Vagina (tissue), 2 donors: ENCODE results near the gene LZTS2. TPM values are rescaled to one million over a fixed set of nuclear protein-coding genes. Genes with fewer than 3 reads are reported as not detected.

Source experiments
- DNase-seq, 2 donors: peaks; one replicate each; pipeline ENCODE4 v3.0.0-alpha.2; 2017; ENCODE audit errors: extremely low spot score in 2 of 2
- H3K27ac ChIP-seq: fragments of 200-600 bp; sonication (generic); one replicate; pipeline ENCODE4 v1.5.1; 2019
- H3K27me3 ChIP-seq: fragments of 200-600 bp; sonication (generic); one replicate; pipeline ENCODE4 v1.5.1; 2019
- H3K36me3 ChIP-seq, 2 donors: fragments of 200-600 bp; sonication (generic); one replicate each; pipeline ENCODE4 v1.5.1; 2017 to 2019
- H3K4me1 ChIP-seq: fragments of 200-600 bp; sonication (generic); one replicate; pipeline ENCODE4 v1.5.1; 2019
- H3K4me3 ChIP-seq, 2 donors: fragments of 200-600 bp; sonication (generic); 1 replicate in 1 of 2; 2 replicates in 1 of 2; pipeline ENCODE4 v1.5.1; 2016 to 2019
- H3K9me3 ChIP-seq: fragments of 200-600 bp; sonication (generic); one replicate; pipeline ENCODE4 v1.5.1; 2019
- POLR2A ChIP-seq, 2 donors: fragments of 450-650 bp; IDR thresholded peaks; one replicate each; pipeline ENCODE4 v1.6.1; 2017; ENCODE audit warnings: antibody characterized with exemption in 2 of 2, mild to moderate bottlenecking in 2 of 2, moderate library complexity in 2 of 2
- POLR2AphosphoS5 ChIP-seq, 2 donors: sonication (generic); formaldehyde crosslinking; IDR thresholded peaks; one replicate each; pipeline ENCODE4 v1.9.0; 2017; ENCODE audit warnings: antibody characterized with exemption in 2 of 2, mild to moderate bottlenecking in 2 of 2, low read depth in 1 of 2; ENCODE audit not compliant: insufficient read depth in 1 of 2
- intact Hi-C: fragments of 100-400 bp; cut with DNase I; formaldehyde crosslinking; loops from one replicate; pipeline ENCODE4 v1.15.1; 2023
- total RNA-seq: library from RNA; depleted of rRNA; stranded (reverse); fragments of >200 nt; gene quantifications from one replicate; pipeline ENCODE4 v1.2.3, GENCODE V29; 2016
- TF ChIP-seq, protein P1 (sequence below), 3 experiments: fragments of 450-650 bp in 2 of 3; fragments of 200-600 bp in 1 of 3; sonication (generic) in 1 of 3; IDR thresholded peaks; one replicate each; pipeline ENCODE4 v1.5.1; 2017 to 2019; ENCODE audit warnings: antibody characterized with exemption in 3 of 3, mild to moderate bottlenecking in 2 of 3, moderate library complexity in 2 of 3

Gene LZTS2
- total RNA-seq, 1 donor from 2014 or later: 99.4 TPM

DNA sequence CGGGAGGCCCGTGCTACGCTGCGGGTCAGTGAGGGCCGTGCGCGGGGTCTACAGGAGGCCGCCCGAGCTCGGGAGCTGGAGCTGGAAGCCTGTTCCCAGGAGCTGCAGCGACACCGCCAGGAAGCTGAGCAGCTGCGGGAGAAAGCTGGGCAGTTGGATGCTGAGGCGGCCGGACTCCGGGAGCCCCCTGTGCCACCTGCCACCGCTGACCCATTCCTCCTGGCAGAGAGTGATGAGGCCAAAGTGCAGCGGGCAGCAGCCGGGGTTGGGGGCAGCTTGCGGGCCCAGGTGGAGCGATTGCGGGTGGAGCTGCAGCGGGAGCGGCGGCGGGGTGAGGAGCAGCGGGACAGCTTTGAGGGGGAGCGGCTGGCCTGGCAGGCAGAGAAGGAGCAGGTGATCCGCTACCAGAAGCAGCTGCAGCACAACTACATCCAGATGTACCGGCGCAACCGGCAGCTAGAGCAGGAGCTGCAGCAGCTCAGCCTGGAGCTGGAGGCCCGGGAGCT is 7.0 kb downstream of the LZTS2 start:
- no peaks in the 10 kb centered on the region for H3K9me3 ChIP-seq
- no peak for TF ChIP-seq POLR2AphosphoS5 (IDR thresholded peaks at IDR 0.05; ENCODE audit: insufficient read depth in 1 of 2, low read depth in 1 of 2)
- no peak for TF ChIP-seq POLR2A (IDR thresholded peaks at IDR 0.05)
- TF ChIP-seq, protein P1, sequence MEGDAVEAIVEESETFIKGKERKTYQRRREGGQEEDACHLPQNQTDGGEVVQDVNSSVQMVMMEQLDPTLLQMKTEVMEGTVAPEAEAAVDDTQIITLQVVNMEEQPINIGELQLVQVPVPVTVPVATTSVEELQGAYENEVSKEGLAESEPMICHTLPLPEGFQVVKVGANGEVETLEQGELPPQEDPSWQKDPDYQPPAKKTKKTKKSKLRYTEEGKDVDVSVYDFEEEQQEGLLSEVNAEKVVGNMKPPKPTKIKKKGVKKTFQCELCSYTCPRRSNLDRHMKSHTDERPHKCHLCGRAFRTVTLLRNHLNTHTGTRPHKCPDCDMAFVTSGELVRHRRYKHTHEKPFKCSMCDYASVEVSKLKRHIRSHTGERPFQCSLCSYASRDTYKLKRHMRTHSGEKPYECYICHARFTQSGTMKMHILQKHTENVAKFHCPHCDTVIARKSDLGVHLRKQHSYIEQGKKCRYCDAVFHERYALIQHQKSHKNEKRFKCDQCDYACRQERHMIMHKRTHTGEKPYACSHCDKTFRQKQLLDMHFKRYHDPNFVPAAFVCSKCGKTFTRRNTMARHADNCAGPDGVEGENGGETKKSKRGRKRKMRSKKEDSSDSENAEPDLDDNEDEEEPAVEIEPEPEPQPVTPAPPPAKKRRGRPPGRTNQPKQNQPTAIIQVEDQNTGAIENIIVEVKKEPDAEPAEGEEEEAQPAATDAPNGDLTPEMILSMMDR (IDR thresholded peaks at IDR 0.05): no peak
- no peak for DNase-seq
- peaks cover 26% of the 10 kb centered on the region for H3K4me1 ChIP-seq
- peaks cover 2 to 36% of the 10 kb centered on the region in 2 donors for H3K36me3 ChIP-seq
- no peak overlapping the region for H3K4me3 ChIP-seq
- H3K27me3 ChIP-seq: no peaks in the 10 kb centered on the region
- no peak overlapping the region for H3K27ac ChIP-seq
- intact Hi-C loops: no loop called here

DNA sequence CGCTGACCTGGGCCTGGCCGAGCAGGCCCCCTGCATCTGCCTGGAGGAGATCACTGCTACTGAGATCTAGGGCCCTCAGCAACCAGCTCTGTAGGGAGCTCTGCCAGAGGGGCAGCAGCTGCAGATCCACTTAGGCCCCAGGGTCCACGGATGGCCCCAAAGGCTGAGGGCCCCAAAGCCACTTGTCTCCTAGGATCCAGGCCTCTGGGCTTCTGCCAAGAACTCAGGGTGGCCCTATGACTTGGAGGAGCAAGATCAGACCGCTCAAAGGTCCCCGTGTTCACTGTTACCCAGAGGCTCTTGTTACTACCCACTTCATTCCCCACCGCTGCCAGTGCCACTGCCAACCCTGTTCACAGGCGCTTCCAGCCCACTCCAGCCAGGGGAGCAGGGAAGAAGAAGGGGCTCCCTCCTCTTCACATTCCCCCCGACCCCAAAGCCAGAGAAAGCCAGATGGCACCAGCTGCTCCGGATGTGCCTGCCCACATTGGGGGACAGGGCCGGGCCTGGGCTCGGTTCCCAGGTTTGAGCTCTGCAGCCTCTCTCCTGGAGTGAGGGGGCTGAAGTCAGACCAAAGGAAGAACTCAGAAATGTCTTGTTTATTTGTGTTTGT is 7.6 kb downstream of the LZTS2 start:
- H3K27me3 ChIP-seq: no peaks in the 10 kb centered on the region
- peaks cover 20% of the 10 kb centered on the region for H3K4me1 ChIP-seq
- no peak for TF ChIP-seq POLR2A (IDR thresholded peaks at IDR 0.05)
- peak in 1 of 2 donors; percentile 28 for TF ChIP-seq POLR2AphosphoS5 (IDR thresholded peaks at IDR 0.05; ENCODE audit: insufficient read depth in 1 of 2, low read depth in 1 of 2)
- intact Hi-C loops: no loop called here
- DNase-seq: no peak
- H3K9me3 ChIP-seq: no peaks in the 10 kb centered on the region
- no peak overlapping the region for H3K27ac ChIP-seq
- H3K4me3 ChIP-seq: no peak overlapping the region
- H3K36me3 ChIP-seq: peaks cover 2 to 36% of the 10 kb centered on the region in 2 donors

GRCh38 chr10:101007915-101008822 is 8.6 kb downstream of the LZTS2 start:
- Histone ChIP-seq H3K36me3 (peaks cover 2 to 34% of the 10 kb centered on the region in 2 donors), H3K4me3 (no peak overlapping the region), H3K27me3 (no peaks in the 10 kb centered on the region), H3K27ac (peak overlapping the region; percentile 56), H3K4me1 (peaks cover 22% of the 10 kb centered on the region), H3K9me3 (no peaks in the 10 kb centered on the region)
- intact Hi-C loops: no loop called here
- DNase-seq: no peak
- no peak for TF ChIP-seq POLR2AphosphoS5 (IDR thresholded peaks at IDR 0.05; ENCODE audit: insufficient read depth in 1 of 2, low read depth in 1 of 2)
- no peak for TF ChIP-seq POLR2A (IDR thresholded peaks at IDR 0.05)
- TF ChIP-seq, protein P1 (IDR thresholded peaks at IDR 0.05): no peak

- intact Hi-C loops: no loop called here
- peaks cover 27% of the 10 kb centered on the region for H3K4me1 ChIP-seq
- no peaks in the 10 kb centered on the region for H3K27me3 ChIP-seq
- TF ChIP-seq POLR2AphosphoS5 (IDR thresholded peaks at IDR 0.05; ENCODE audit: insufficient read depth in 1 of 2, low read depth in 1 of 2) (no peak), POLR2A (IDR thresholded peaks at IDR 0.05) (no peak)
- TF ChIP-seq, protein P1 (IDR thresholded peaks at IDR 0.05): no peak
- no peaks in the 10 kb centered on the region for H3K9me3 ChIP-seq
- no peak for DNase-seq
- H3K27ac ChIP-seq: no peak overlapping the region
- H3K4me3 ChIP-seq: no peak overlapping the region
- peaks cover 2 to 27% of the 10 kb centered on the region in 2 donors for H3K36me3 ChIP-seq
Observed at GRCh38 chr10:101008823-101009423, 9.3 kb downstream of the LZTS2 start.

DNA sequence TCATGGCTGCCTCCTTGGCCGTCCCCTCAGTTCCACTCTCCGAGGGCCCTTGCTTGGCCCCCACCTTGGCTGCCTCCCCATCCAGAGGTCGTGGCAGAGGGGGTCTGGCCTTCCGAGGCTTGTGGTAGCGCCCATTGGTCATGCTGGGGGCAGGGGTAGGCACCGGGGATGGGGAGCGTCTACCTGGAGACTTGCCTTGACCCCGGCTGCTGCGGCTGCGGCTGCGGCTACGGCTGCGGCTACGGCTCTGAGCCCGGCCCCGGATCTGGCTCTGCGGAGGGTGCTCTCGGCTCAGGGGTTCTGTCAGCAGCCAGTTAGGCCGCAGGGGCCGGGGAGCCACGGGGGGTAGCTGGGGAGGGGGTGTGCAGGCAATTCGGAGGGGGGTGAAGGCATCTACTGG is 10.7 kb downstream of the LZTS2 start:
- H3K27ac ChIP-seq: no peak overlapping the region
- peaks cover 2 to 21% of the 10 kb centered on the region in 2 donors for H3K36me3 ChIP-seq
- DNase-seq: no peak
- no peaks in the 10 kb centered on the region for H3K27me3 ChIP-seq
- TF ChIP-seq POLR2AphosphoS5 (IDR thresholded peaks at IDR 0.05; ENCODE audit: insufficient read depth in 1 of 2, low read depth in 1 of 2) (no peak), POLR2A (IDR thresholded peaks at IDR 0.05) (no peak)
- TF ChIP-seq, protein P1 (IDR thresholded peaks at IDR 0.05): no peak
- intact Hi-C loops: no loop called here
- peaks cover 27% of the 10 kb centered on the region for H3K4me1 ChIP-seq
- H3K9me3 ChIP-seq: no peaks in the 10 kb centered on the region
- H3K4me3 ChIP-seq: no peak overlapping the region
